ENCODE measurements around the gene REST.
"Not testable (repeated sequence)": the region's sequence is repeated elsewhere in the genome, so short reads cannot be mapped to it uniquely, and the experiment has no call there.

Gene REST

GRCh38 chr4:56907489-56908205 lies at the start of gene REST:
TSS of gene REST (plus strand) at chr4:56907900. CDS start at chr4:56910639, 2,739 bp downstream.
- DNase-seq, result no peak

- DNase-seq, result no peak
Observed at GRCh38 chr4:56859841-56860240, 47.9 kb upstream of the REST start.

- DNase-seq, result no peak
Observed at GRCh38 chr4:56860781-56861180, 46.9 kb upstream of the REST start.

GRCh38 chr4:56861360-56861759 lies 46.3 kb upstream of the REST start:
- no peak for DNase-seq

- no peak for DNase-seq
Observed at GRCh38 chr4:56863441-56864139, 44.1 kb upstream of the REST start.

- DNase-seq, result no peak
Observed at GRCh38 chr4:56870946-56871345, 36.8 kb upstream of the REST start.

GRCh38 chr4:56871371-56871866 lies 36.3 kb upstream of the REST start:
- DNase-seq, result no peak

GRCh38 chr4:56874166-56874565 lies 33.5 kb upstream of the REST start:
- DNase-seq, result no peak

- no peak for DNase-seq
Observed at GRCh38 chr4:56874923-56875322, 32.8 kb upstream of the REST start.

GRCh38 chr4:56876264-56876663 lies 31.4 kb upstream of the REST start:
- DNase-seq, result no peak

GRCh38 chr4:56879996-56880395 lies 27.7 kb upstream of the REST start:
- no peak for DNase-seq

- DNase-seq, result no peak
Observed at GRCh38 chr4:56880572-56880971, 27.1 kb upstream of the REST start.

- DNase-seq, result not testable (repeated sequence)
Observed at GRCh38 chr4:56884511-56884910, 23.2 kb upstream of the REST start.

- no peak for DNase-seq
Observed at GRCh38 chr4:56892691-56893090, 15.0 kb upstream of the REST start.

GRCh38 chr4:56897842-56898241 lies 9.9 kb upstream of the REST start:
- not testable (repeated sequence) for DNase-seq

GRCh38 chr4:56900186-56900585 lies 7.5 kb upstream of the REST start:
- not testable (repeated sequence) for DNase-seq

- no peak for DNase-seq
Observed at GRCh38 chr4:56902703-56903102, 5.0 kb upstream of the REST start.

- no peak for DNase-seq
Observed at GRCh38 chr4:56905796-56906195, 1.9 kb upstream of the REST start.

GRCh38 chr4:56906489-56907393 lies 959 bp upstream of the REST start:
- no peak for DNase-seq

- no peak for DNase-seq
Observed at GRCh38 chr4:56908206-56909085, 746 bp downstream of the REST start.

- no peak for DNase-seq
Observed at GRCh38 chr4:56909086-56909894, 1.6 kb downstream of the REST start.

Data from NCI-H1436 treated with DMSO at 0.1 percent for 48 hours (cell line).